ENCODE data around the gene PLPP1. TPM values are rescaled to one million over a fixed set of nuclear protein-coding genes. Genes with fewer than 3 reads are reported as not detected.

Gene PLPP1
- total and polyA plus RNA-seq, 2 of the 8 experiments (the other 6 are each of a cell fraction or from before 2014, with no cell fraction given) = 43.7 to 91.3 TPM

GRCh38 chr5:55524816-55525215 is 9.9 kb downstream of the PLPP1 start:
- POLR2A ChIA-PET (ENCODE audit: partially characterized antibody) = no interaction called here
- FAIRE-seq = no peak
- WGBS, 2 experiments (ENCODE audit: extremely low coverage in 1 of 2, insufficient coverage in 1 of 2, insufficient read length in 1 of 2, insufficient replicate concordance in 2 of 2, low coverage in 1 of 2, low lambda C conversion rate in 2 of 2, missing lambda C conversion rate in 1 of 2) = 100% methylated on average over 1 of the region's 1 CpG; no CpG with 5 or more reads in 1 of the 2 experiments
- TF ChIP-seq NRF1 (IDR thresholded peaks at IDR 0.05; ENCODE audit: low read depth, low read length) = no peak
- TF ChIP-seq RBBP5 (IDR thresholded peaks at IDR 0.05; ENCODE audit: borderline replicate concordance, low read depth, low read length) = no peak
- no peak for TF ChIP-seq KDM4A (IDR thresholded peaks at IDR 0.05; ENCODE audit: low read depth, low read length, severe bottlenecking)
- TF ChIP-seq RXRA (IDR thresholded peaks at IDR 0.05; ENCODE audit: insufficient read depth, low read depth, low read length) = no peak
- no peak for TF ChIP-seq SIN3A (conservative IDR thresholded peaks at IDR 0.05 in 1 of 2, IDR thresholded peaks at IDR 0.05 in 1 of 2; ENCODE audit: low read depth in 1 of 2, low read length in 2 of 2)
- no peak for TF ChIP-seq CTBP2 (IDR thresholded peaks at IDR 0.05; ENCODE audit: borderline replicate concordance, insufficient read depth, insufficient read length, low read length)
- TF ChIP-seq TBP (IDR thresholded peaks at IDR 0.05; ENCODE audit: low read depth, low read length) = no peak
- no peak for TF ChIP-seq GTF2F1 (IDR thresholded peaks at IDR 0.05; ENCODE audit: borderline replicate concordance, low read depth, low read length)
- TF ChIP-seq SP2 (IDR thresholded peaks at IDR 0.05; ENCODE audit: low read length) = no peak
- no peak for TF ChIP-seq BACH1 (IDR thresholded peaks at IDR 0.05; ENCODE audit: low read length)
- no peak for TF ChIP-seq SAP30 (IDR thresholded peaks at IDR 0.05; ENCODE audit: insufficient read depth, insufficient replicate concordance, low read length)
- TF ChIP-seq KDM5A (IDR thresholded peaks at IDR 0.05; ENCODE audit: low read length) = no peak
- no peak for TF ChIP-seq GABPA (IDR thresholded peaks at IDR 0.05; ENCODE audit: borderline replicate concordance, insufficient read depth, low read length)

More at GRCh38 chr5:55524816-55525215, 9.9 kb downstream of the PLPP1 start:
- peaks cover 8 to 97% of the 10 kb centered on the region in 2 experiments; a peak in 3 of 4 replicates for H3K79me2 ChIP-seq (ENCODE audit: control insufficient read depth in 1 of 2, insufficient read depth in 2 of 2, low read length in 2 of 2)
- DNase-seq (ENCODE audit: low read depth in 1 of 2, low spot score in 2 of 2) = no peak
- no peak overlapping the region for H2BK5ac ChIP-seq (ENCODE audit: low read depth, low read length)
- H2AK5ac ChIP-seq (ENCODE audit: low read depth, low read length) = no peak overlapping the region
- H2AFZ ChIP-seq (ENCODE audit: low read length) = no peak overlapping the region
- no peak overlapping the region for H2BK20ac ChIP-seq (ENCODE audit: low read length)
- H4K91ac ChIP-seq (replicated peaks; ENCODE audit: insufficient read length, low read length) = no peak overlapping the region
- H3K23me2 ChIP-seq (ENCODE audit: low read depth, low read length) = no peaks in the 10 kb centered on the region
- no peak overlapping the region for H3K4me3 ChIP-seq (ENCODE audit: extremely low read depth in 1 of 4, insufficient read depth in 2 of 4, low read depth in 3 of 4, low read length in 4 of 4)
- H3K9ac ChIP-seq (replicated peaks in 1 of 4; ENCODE audit: extremely low read depth in 1 of 4, low read depth in 3 of 4, low read length in 3 of 4) = no peak overlapping the region
- CTCF ChIA-PET (ENCODE audit: partially characterized antibody) = interaction anchor here (0.8 to 1.4 kb wide), 3 partner anchors 105 to 167 kb away, joined by 3 to 5 read pairs (median 4); no protein-coding TSS in a partner anchor
- H2BK12ac ChIP-seq (ENCODE audit: low read depth, low read length) = no peak overlapping the region
- no peaks in the 10 kb centered on the region; the same call in 1 of the 2 replicates for H3K79me1 ChIP-seq (ENCODE audit: low read depth, low read length)
- H4K8ac ChIP-seq (ENCODE audit: extremely low read depth, insufficient read depth, low read length) = no peak overlapping the region
- no peak overlapping the region for H3K56ac ChIP-seq (replicated peaks; ENCODE audit: insufficient read length, low read depth, low read length)
- no peaks in the 10 kb centered on the region for H3K9me3 ChIP-seq (ENCODE audit: insufficient read depth in 2 of 2, low read depth in 1 of 2, low read length in 1 of 2)
- H3K18ac ChIP-seq (ENCODE audit: extremely low read depth, low read length) = no peak overlapping the region
- peaks cover 0 to 6% (median 4%) of the 10 kb centered on the region in 4 experiments; a peak in 3 of 7 replicates for H3K4me1 ChIP-seq (replicated peaks in 1 of 4; ENCODE audit: control insufficient read depth in 3 of 4, insufficient read depth in 4 of 4, low read length in 3 of 4)
- no peak overlapping the region for H2BK120ac ChIP-seq (replicated peaks; ENCODE audit: low read depth, low read length)
- H4K20me1 ChIP-seq (replicated peaks in 1 of 2; ENCODE audit: control insufficient read depth in 1 of 2, insufficient read depth in 2 of 2, low read length in 2 of 2) = peaks cover 0 to 9% of the 10 kb centered on the region in 2 experiments
- H3K36me3 ChIP-seq (ENCODE audit: control insufficient read depth in 2 of 4, insufficient read depth in 4 of 4, low read length in 3 of 4) = peaks cover 0 to 14% (median 0%) of the 10 kb centered on the region in 4 experiments; a peak in 2 of 8 replicates
- no peaks in the 10 kb centered on the region for H3K27me3 ChIP-seq (replicated peaks in 1 of 4; ENCODE audit: control insufficient read depth in 3 of 4, extremely low read depth in 1 of 4, insufficient read depth in 3 of 4, low read length in 3 of 4)
- no peak overlapping the region for H3K4me2 ChIP-seq (ENCODE audit: insufficient read depth in 1 of 2, low read depth in 2 of 2, low read length in 2 of 2)
- H3K27ac ChIP-seq (ENCODE audit: low read depth, low read length) = no peak overlapping the region
- H4K5ac ChIP-seq (ENCODE audit: insufficient read length, low read depth, low read length) = no peak overlapping the region
- no peak overlapping the region for H3K4ac ChIP-seq (replicated peaks; ENCODE audit: insufficient read length, low read depth, low read length)
- no peak overlapping the region for H2BK15ac ChIP-seq (ENCODE audit: low read length)
- H3K23ac ChIP-seq (ENCODE audit: insufficient read length) = no peak overlapping the region
- H3K14ac ChIP-seq (ENCODE audit: insufficient read length) = no peak overlapping the region

Measured in H1 (cell line).